Kidney epithelial cell (primary cell): ENCODE results near the gene SMIM22. TPM values are rescaled to one million over a fixed set of nuclear protein-coding genes. Genes with fewer than 3 reads are reported as not detected.

Source experiments
- DNase-seq: peaks from one replicate; pipeline ENCODE4 v3.0.0-alpha.2; 2010; ENCODE audit warnings: low read depth
- H3K27me3 ChIP-seq: 2 replicates; pipeline ENCODE4 v1.6.0; 2011; ENCODE audit warnings: low read length; ENCODE audit not compliant: control insufficient read depth, insufficient read depth
- H3K36me3 ChIP-seq: 2 replicates; pipeline ENCODE4 v1.5.1; 2011; ENCODE audit warnings: low read length; ENCODE audit not compliant: control insufficient read depth, insufficient read depth
- H3K4me3 ChIP-seq: 2 replicates; pipeline ENCODE4 v1.5.1; 2011; ENCODE audit warnings: low read depth, mild to moderate bottlenecking, control low read depth, low read length
- total RNA-seq: library from RNA; depleted of rRNA; stranded (reverse); fragments of >200 nt; gene quantifications from 2 replicates; pipeline ENCODE4 v1.2.3, GENCODE V29; 2015
- TF ChIP-seq, protein P1 (sequence below): IDR thresholded peaks from 2 replicates; pipeline ENCODE4 v1.5.1; 2011; ENCODE audit warnings: mild to moderate bottlenecking, moderate library complexity, low read length, control low read depth, inconsistent platforms; ENCODE audit not compliant: insufficient read depth, poor library complexity, severe bottlenecking

SMIM22 gene
- total RNA-seq, 1 donor from 2014 or later: not detected

DNA sequence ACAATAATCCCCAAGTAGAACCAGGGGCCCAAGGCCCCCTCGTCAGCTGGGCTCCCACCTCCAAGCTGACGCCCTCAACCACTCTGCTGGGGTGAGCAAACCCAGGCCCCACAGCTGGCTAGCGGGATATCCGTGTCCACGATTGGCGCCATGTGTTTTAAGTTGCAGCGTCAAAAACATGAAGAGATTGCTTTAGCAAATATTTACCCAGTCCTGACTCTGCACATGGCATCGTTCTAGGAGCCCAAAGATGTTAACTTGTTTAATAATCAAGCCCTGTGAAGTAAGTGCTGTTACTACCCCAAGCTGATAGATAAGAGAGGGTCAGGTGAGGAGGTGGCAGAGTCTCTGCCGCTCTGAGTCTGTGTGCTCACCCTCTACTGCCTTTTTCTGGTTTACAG, 6.7 kb upstream of the SMIM22 start:
- DNase-seq: no peak
- TF ChIP-seq, protein P1, sequence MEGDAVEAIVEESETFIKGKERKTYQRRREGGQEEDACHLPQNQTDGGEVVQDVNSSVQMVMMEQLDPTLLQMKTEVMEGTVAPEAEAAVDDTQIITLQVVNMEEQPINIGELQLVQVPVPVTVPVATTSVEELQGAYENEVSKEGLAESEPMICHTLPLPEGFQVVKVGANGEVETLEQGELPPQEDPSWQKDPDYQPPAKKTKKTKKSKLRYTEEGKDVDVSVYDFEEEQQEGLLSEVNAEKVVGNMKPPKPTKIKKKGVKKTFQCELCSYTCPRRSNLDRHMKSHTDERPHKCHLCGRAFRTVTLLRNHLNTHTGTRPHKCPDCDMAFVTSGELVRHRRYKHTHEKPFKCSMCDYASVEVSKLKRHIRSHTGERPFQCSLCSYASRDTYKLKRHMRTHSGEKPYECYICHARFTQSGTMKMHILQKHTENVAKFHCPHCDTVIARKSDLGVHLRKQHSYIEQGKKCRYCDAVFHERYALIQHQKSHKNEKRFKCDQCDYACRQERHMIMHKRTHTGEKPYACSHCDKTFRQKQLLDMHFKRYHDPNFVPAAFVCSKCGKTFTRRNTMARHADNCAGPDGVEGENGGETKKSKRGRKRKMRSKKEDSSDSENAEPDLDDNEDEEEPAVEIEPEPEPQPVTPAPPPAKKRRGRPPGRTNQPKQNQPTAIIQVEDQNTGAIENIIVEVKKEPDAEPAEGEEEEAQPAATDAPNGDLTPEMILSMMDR: no peak
- Histone ChIP-seq H3K4me3 (no peak overlapping the region), H3K27me3 (no peaks in the 10 kb centered on the region), H3K36me3 (no peaks in the 10 kb centered on the region)

DNA sequence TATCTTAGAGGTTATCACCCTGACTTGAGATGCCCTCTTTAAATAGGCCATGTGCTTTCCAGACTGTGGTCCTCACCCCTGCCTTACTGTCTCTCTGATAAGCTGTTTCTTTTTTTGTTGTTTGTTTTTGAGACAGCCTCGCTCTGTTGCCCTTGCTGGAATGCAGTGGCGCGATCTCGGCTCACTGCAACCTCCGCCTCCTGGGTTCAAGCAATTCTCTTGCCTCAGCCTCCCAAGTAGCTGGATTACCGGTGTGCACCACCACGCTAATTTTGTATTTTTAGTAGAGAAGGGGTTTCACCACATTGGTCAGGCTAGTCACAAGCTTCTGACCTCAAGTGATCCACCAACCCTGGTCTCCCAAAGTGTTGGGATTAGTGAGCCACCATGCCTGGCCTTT, 6.3 kb upstream of the SMIM22 start:
- Histone ChIP-seq H3K36me3 (no peaks in the 10 kb centered on the region), H3K4me3 (no peak overlapping the region), H3K27me3 (no peaks in the 10 kb centered on the region)
- no peak for DNase-seq
- TF ChIP-seq, protein P1: no peak

DNA sequence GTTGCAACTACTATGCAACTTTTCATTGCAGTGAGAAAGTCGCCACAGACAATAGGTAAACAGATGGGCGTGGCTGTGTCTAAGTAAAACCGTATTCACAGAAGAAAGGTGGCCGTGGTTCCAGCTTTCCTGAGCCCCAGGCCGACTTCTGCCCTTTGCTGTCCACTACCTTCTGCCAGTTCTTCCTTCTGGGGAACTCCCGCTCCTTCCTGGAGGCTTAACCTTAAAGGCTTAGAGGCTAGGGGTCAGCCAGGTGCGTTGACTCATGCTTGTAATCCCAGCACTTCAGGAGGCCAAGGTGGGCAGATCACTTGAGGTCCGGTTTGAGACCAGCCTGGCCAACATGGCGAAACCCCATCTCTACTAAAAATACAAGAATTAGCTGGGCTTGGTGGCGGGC, 4.9 kb upstream of the SMIM22 start:
- Histone ChIP-seq H3K27me3 (no peaks in the 10 kb centered on the region), H3K4me3 (no peak overlapping the region), H3K36me3 (no peaks in the 10 kb centered on the region)
- TF ChIP-seq, protein P1: no peak
- no peak for DNase-seq

DNA sequence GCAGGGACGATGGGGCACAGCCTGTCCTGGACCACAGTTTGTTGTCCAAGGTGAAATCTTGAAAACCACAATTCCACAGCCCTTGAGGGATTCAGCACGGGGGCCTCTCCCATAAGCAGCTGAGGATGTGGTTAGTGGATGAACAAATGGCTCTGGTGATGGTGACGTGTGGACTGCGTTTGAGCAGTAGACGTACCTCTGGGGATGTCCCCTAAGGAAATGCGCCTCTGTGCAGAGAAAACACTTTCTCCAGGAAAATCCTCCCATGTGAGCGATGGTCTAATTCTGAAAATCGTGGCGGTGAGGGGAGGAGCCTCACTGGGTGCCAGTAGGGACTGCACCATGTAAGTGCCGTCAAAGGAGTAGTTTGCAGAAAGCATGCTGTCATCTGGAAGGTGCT, 4.3 kb upstream of the SMIM22 start:
- Histone ChIP-seq H3K36me3 (no peaks in the 10 kb centered on the region), H3K4me3 (no peak overlapping the region), H3K27me3 (no peaks in the 10 kb centered on the region)
- DNase-seq: no peak
- TF ChIP-seq, protein P1: no peak

DNA sequence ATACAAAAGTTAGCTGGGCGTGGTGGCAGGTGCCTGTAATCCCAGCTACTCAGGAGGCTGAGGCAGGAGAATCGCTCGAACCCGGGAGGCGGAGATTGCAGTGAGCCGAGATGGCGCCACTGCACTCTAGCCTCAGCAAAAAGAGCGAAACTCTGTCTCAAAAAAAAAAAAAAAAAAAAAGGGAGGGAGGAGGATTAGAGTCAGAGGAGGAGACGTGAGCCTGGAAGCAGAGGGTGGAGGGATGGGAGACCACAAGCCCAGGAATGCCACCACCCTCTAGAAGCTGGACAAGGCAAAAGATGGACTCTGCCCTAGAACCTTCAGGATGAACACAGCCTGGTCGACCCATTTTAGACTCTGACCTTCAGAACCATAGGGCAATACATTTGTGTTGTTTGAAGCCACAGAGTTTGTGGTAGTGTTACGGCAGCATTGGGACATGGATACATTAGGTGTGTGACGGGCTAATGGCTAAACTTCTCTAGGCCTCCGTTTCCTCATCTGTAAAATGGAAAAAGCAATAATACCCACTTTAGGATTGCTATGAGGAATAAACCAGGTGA, 2.1 kb upstream of the SMIM22 start:
- TF ChIP-seq, protein P1: no peak
- H3K36me3 ChIP-seq: no peaks in the 10 kb centered on the region

More for the DNA sequence above, 2.1 kb upstream of the SMIM22 start:
- no peaks in the 10 kb centered on the region for H3K27me3 ChIP-seq
- no peak overlapping the region for H3K4me3 ChIP-seq
- no peak for DNase-seq
